Activated CD8-positive, alpha-beta T cell treated with anti-CD3 and anti-CD28 coated beads for 36 hours (primary cell): Measurements from ENCODE around the gene AVL9. TPM values are rescaled to one million over a fixed set of nuclear protein-coding genes. Genes with fewer than 3 reads are reported as not detected.

Experiments used
- ATAC-seq: fragments of 200-7000 bp; cut with Tn5 transposase; one replicate; pipeline ENCODE4 v1.10.0; 2021; ENCODE audit warnings: mild to moderate bottlenecking, moderate library complexity
- CTCF ChIA-PET: fragments of 350-600 bp; sonication (Branson Sonifier 250); formaldehyde crosslinking; loops from one replicate; lab custom pipeline; 2021; ENCODE audit warnings: antibody characterized with exemption; lab: Charles Lee
- POLR2A ChIA-PET: fragments of 350-600 bp; sonication (Branson Sonifier 250); formaldehyde crosslinking; loops from one replicate; lab custom pipeline; 2021; ENCODE audit warnings: antibody characterized with exemption; lab: Charles Lee
- DNase-seq: peaks from one replicate; pipeline ENCODE4 v3.0.0-alpha.2; 2020
- H3K27ac Mint-ChIP-seq: one replicate; pipeline ENCODE4 v1.8.0; 2021; ENCODE audit warnings: mild to moderate bottlenecking, mixed read lengths
- H3K27me3 Mint-ChIP-seq: one replicate; pipeline ENCODE4 v1.8.0; 2021; ENCODE audit warnings: mixed read lengths
- H3K36me3 Mint-ChIP-seq: one replicate; pipeline ENCODE4 v1.8.0; 2021; ENCODE audit warnings: low read depth, mixed read lengths
- H3K4me1 Mint-ChIP-seq: one replicate; pipeline ENCODE4 v1.8.0; 2021; ENCODE audit warnings: low read depth, mixed read lengths
- H3K4me3 Mint-ChIP-seq: one replicate; pipeline ENCODE4 v1.8.0; 2021; ENCODE audit warnings: mild to moderate bottlenecking, moderate library complexity, mixed read lengths
- H3K9me3 Mint-ChIP-seq: one replicate; pipeline ENCODE4 v1.8.0; 2021; ENCODE audit warnings: mixed read lengths
- intact Hi-C: fragments of 100-400 bp; cut with micrococcal nuclease; formaldehyde crosslinking; loops from one replicate; pipeline ENCODE4 v1.10.0; 2022
- total RNA-seq, 2 experiments: library from RNA; stranded (reverse); gene quantifications; one replicate each; pipeline ENCODE4 v1.2.3, GENCODE V29; 2021
- TF ChIP-seq, protein P1 (sequence below): fragments of 200-600 bp; IDR thresholded peaks from one replicate; pipeline ENCODE4 v1.8.0; 2022; ENCODE audit warnings: antibody characterized with exemption, mild to moderate bottlenecking

Gene AVL9
- total RNA-seq, 2 experiments from 2014 or later = 54.0 to 63.5 TPM

DNA sequence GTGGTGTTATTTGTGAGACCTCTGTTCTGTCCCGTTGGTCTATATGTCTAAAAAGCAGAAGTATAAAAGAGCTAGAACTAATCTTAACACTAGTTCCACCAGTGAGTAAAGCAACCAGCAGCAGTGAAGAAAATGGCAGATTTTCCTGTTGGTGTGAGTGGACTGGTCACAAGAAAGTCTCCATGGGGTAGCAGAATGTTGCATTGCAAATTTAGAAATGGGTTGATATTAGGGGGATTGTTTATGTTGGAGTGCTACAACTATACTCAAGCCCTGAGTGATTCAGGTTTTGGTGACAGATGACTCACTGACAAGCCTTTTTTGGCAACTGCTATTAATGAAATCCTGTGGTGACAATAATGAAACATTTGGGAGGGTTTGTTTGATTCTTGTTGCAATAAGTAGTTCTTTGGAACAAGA is 5.6 kb downstream of the AVL9 start:
- peak; percentile 35 for ATAC-seq
- Mint-ChIP-seq H3K9me3 (peaks cover 6% of the 10 kb centered on the region), H3K27ac (peak overlapping the region; percentile 95), H3K4me3 (peak overlapping the region; percentile 51), H3K4me1 (peaks cover 62% of the 10 kb centered on the region), H3K36me3 (peaks cover 46% of the 10 kb centered on the region), H3K27me3 (no peaks in the 10 kb centered on the region)
- TF ChIP-seq, protein P1, sequence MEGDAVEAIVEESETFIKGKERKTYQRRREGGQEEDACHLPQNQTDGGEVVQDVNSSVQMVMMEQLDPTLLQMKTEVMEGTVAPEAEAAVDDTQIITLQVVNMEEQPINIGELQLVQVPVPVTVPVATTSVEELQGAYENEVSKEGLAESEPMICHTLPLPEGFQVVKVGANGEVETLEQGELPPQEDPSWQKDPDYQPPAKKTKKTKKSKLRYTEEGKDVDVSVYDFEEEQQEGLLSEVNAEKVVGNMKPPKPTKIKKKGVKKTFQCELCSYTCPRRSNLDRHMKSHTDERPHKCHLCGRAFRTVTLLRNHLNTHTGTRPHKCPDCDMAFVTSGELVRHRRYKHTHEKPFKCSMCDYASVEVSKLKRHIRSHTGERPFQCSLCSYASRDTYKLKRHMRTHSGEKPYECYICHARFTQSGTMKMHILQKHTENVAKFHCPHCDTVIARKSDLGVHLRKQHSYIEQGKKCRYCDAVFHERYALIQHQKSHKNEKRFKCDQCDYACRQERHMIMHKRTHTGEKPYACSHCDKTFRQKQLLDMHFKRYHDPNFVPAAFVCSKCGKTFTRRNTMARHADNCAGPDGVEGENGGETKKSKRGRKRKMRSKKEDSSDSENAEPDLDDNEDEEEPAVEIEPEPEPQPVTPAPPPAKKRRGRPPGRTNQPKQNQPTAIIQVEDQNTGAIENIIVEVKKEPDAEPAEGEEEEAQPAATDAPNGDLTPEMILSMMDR = no peak
- DNase-seq = no peak
- intact Hi-C loops = no loop called here
- ChIA-PET CTCF (interaction anchor here (1.3 kb wide), 1 partner anchor 10 kb away, joined by 3 read pairs; no protein-coding TSS in a partner anchor), POLR2A (interaction anchor here (1.3 to 1.8 kb wide), 2 partner anchors 11 to 16 kb away, joined by 3 to 7 read pairs; no protein-coding TSS in a partner anchor)

DNA sequence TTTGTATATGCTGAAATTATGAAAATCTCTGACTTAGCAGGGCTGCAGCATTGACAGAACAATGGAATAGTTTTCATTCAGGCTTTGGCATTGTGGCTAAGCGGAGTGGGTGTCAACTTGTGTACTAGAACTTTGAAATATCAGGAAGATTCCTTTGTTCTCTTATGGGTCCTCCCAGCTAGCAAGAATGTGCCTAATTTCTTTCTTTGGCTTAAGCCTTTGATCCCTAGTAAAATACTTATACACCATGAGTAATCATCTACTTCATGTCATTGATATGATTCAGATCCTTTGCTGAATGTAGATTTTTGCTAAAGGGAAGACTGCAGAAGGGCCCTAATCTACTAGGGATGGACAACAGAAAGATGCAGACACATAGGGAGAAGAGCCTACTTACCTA is 6.2 kb downstream of the AVL9 start:
- TF ChIP-seq, protein P1 = no peak
- Mint-ChIP-seq H3K27me3 (no peaks in the 10 kb centered on the region), H3K4me1 (peaks cover 66% of the 10 kb centered on the region), H3K9me3 (peaks cover 6% of the 10 kb centered on the region), H3K27ac (peak overlapping the region; percentile 95), H3K4me3 (peak overlapping the region; percentile 51), H3K36me3 (peaks cover 47% of the 10 kb centered on the region)
- CTCF ChIA-PET = no interaction called here
- intact Hi-C loops = no loop called here
- no peak for ATAC-seq
- DNase-seq = no peak
- POLR2A ChIA-PET = interaction anchor here (1.3 to 1.8 kb wide), 2 partner anchors 11 to 15 kb away, joined by 3 to 7 read pairs; no protein-coding TSS in a partner anchor

DNA sequence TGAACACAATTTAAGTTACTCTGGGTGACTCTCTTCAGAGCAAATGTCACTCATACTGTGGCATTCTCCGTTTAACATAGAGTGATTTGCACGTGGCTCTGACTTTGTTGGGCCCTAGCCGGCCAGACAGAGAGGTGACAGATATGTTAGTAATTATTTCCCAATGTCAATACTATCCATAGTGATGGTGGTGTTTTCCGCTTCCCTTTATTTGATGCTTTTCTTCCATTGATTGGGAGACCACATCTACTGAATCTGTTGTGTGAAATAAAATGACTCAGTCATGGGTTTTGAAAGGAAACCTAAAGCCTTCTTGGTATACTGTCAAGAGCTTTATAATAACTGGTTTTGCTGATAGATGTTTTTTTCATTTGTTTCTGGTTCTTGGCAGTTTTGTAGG is 7.4 kb downstream of the AVL9 start:
- Mint-ChIP-seq H3K27me3 (no peaks in the 10 kb centered on the region), H3K9me3 (peaks cover 6% of the 10 kb centered on the region), H3K4me3 (peak overlapping the region; percentile 11), H3K27ac (peak overlapping the region; percentile 90), H3K36me3 (peaks cover 41% of the 10 kb centered on the region), H3K4me1 (peaks cover 67% of the 10 kb centered on the region)
- peak; percentile 71 for DNase-seq
- ChIA-PET POLR2A (no interaction called here), CTCF (no interaction called here)
- intact Hi-C loops = no loop called here
- ATAC-seq = peak; percentile 63
- TF ChIP-seq, protein P1 = no peak

DNA sequence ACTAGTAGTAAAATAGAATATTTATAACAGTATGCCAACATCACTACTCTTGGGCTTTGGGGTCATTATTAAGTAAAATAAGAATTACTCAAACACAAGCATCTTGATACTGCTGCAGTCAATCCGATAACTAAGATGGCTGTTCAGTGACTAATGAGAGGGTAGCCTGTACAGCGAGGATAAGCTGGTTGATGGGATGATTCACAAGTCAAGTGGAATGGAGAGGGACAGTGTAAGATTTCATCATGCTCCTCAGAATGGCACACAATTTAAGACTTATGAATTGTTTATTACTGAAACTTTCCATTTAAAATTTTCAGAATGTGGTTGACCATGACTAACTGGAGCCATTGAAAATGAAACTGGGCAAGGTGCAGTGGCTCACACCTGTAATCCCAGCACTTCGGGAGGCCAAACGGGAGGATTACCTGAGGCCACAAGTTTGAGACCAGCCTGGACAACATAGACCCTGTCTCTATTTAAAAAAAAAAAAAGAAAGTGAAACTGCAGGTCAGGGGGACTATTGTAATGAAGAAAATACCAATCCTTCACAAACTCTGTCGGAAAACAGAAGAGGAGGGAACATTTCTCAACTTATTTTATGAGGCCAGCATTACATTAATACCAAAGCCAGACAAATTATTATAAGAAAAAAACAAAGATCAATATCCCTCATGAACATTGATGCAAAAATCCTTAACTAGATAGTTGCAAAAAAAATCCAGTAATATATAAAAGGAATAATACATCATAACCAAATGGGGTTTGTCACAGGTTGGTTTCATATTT is 11.2 kb downstream of the AVL9 start:
- ATAC-seq = peak; percentile 85
- ChIA-PET POLR2A (interaction anchor here (0.9 to 3.7 kb wide), 4 partner anchors 9 to 45 kb away, joined by 3 to 27 read pairs (median 6); partner anchors contain the start of genes AVL9 and LSM5), CTCF (no interaction called here)
- Mint-ChIP-seq H3K9me3 (no peaks in the 10 kb centered on the region), H3K4me3 (peak overlapping the region; percentile 46), H3K36me3 (peaks cover 24% of the 10 kb centered on the region), H3K27me3 (no peaks in the 10 kb centered on the region), H3K27ac (peak overlapping the region; percentile 91), H3K4me1 (peaks cover 66% of the 10 kb centered on the region)
- intact Hi-C loops = no loop called here
- TF ChIP-seq, protein P1 = no peak
- DNase-seq = peak; percentile 54

DNA sequence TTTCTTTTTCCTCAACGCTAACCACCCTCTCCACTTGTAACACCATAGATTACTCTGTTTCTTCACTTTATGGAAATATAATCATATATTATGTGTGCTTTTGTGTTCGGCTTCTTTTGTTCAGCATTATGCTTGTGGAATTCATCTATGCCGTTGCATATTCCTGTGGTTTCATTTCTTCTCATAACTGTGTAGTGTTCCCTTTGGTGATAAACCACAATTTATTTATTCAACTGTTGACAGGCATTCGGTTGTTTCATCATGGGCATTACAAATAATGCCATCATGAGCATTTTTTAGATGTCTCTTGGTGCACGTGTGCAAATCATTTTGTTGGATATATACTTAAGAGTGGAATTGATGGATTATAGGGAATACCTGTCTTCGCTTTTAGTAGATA is 12.1 kb downstream of the AVL9 start:
- POLR2A ChIA-PET = interaction anchor here (1.8 to 3.7 kb wide), 2 partner anchors 8 to 11 kb away, joined by 6 to 27 read pairs; partner anchors contain the start of gene AVL9
- ATAC-seq (no peak), DNase-seq (no peak)
- Mint-ChIP-seq H3K27ac (peak overlapping the region; percentile 18), H3K4me1 (peaks cover 69% of the 10 kb centered on the region), H3K27me3 (no peaks in the 10 kb centered on the region), H3K36me3 (peaks cover 31% of the 10 kb centered on the region), H3K9me3 (no peaks in the 10 kb centered on the region), H3K4me3 (no peak overlapping the region)
- TF ChIP-seq, protein P1 = no peak
- CTCF ChIA-PET = no interaction called here
- intact Hi-C loops = no loop called here
